ENCODE data around the gene GABRA4. TPM values are rescaled to one million over a fixed set of nuclear protein-coding genes. Genes with fewer than 3 reads are reported as not detected.
A peak's percentile ranks its signal among the peaks of the same experiment; 100 is the strongest.

GABRA4 gene
- total RNA-seq, 4 donors from 2014 or later = 0.02 TPM; not detected in 3

DNA sequence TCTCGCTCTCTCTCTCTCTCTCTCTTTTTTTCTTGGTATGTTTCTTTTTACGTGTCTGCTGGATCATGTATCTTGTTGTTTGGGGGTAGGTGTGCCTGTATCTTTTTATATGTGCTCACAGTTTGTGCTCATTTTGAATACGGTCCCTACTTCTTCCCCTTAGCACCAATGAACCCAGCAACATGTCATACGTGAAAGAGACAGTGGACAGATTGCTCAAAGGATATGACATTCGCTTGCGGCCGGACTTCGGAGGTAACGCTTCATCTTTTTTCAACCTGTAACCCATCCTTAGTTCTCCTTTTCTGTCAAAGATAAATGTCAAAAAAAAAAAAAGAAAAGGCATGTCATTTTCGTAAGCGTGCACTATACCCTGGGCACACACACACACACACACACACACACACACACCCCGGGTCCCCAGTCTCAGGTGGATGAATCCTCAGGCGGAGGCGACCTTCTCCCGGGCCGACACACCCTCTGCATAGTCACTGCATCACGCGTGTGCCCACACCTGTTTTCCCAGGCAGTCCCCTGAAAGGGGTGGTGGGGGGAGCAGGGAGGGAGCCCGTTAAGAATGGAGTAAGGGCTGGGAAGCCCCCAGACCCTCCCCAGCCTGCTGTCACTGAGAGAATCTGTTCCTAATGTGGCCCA is 38.5 kb upstream of the GABRA4 start:
- intact Hi-C loops (cut with DNase I; ENCODE audit: low total_unique reads) = no loop called here
- Histone ChIP-seq H3K27ac (no peak overlapping the region), H3K36me3 (no peaks in the 10 kb centered on the region), H3K9me3 (no peaks in the 10 kb centered on the region), H3K27me3 (peaks cover 14 to 15% (median 14%) of the 10 kb centered on the region in 3 donors), H3K4me3 (peak overlapping the region in 3 of 4 donors; percentile 25 to 29 (median 27)), H3K4me1 (no peaks in the 10 kb centered on the region)
- DNase-seq (no peak), ATAC-seq (no peak)
- TF ChIP-seq, protein P1, sequence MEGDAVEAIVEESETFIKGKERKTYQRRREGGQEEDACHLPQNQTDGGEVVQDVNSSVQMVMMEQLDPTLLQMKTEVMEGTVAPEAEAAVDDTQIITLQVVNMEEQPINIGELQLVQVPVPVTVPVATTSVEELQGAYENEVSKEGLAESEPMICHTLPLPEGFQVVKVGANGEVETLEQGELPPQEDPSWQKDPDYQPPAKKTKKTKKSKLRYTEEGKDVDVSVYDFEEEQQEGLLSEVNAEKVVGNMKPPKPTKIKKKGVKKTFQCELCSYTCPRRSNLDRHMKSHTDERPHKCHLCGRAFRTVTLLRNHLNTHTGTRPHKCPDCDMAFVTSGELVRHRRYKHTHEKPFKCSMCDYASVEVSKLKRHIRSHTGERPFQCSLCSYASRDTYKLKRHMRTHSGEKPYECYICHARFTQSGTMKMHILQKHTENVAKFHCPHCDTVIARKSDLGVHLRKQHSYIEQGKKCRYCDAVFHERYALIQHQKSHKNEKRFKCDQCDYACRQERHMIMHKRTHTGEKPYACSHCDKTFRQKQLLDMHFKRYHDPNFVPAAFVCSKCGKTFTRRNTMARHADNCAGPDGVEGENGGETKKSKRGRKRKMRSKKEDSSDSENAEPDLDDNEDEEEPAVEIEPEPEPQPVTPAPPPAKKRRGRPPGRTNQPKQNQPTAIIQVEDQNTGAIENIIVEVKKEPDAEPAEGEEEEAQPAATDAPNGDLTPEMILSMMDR (IDR thresholded peaks at IDR 0.05 in 4 of 5, conservative IDR thresholded peaks at IDR 0.05 in 1 of 5) = no peak
- in situ Hi-C loops (cut with MboI; ENCODE audit: low sequenced_read_pairs in 4 of 4) = no loop called here

DNA sequence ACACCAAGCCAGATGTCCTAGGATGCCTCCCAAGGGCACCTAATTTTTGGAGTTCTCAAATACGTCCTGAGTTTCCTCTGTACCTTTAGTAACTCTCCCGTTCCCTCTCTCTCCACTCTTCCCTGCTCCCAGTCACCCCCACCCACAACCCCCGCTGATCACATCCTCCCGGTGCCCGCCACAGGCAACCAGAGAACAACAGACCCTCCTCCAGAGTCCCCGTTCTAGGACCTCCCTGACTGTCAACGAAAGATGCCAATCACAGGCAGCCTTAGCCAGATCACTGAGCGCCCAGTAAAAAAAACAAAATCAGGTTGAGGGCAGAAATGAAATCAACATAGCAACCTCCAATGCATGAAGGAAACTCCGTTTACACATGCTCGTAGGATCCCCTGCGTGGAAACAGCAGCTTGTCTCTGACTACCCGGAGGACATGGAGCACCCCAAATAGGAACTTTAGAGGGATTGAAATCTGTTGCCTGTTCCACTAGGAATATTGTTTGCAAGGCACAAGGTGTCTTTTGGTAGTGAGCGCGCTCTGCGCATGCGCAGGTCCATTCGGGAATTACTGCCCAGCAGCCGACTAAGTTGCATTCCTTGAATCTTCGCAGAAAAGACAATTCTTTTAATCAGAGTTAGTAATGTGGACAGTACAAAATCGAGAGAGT is 37.8 kb upstream of the GABRA4 start, which contains the start of gene GABRB1:
GABRB1 (plus strand) TSS at position 557 of the 668 bp plus-strand sequence.
- no peak for TF ChIP-seq POLR2A (IDR thresholded peaks at IDR 0.05)
- TF ChIP-seq, protein P1 (IDR thresholded peaks at IDR 0.05 in 4 of 5, conservative IDR thresholded peaks at IDR 0.05 in 1 of 5) = no peak
- Histone ChIP-seq H3K4me3 (peak within 1 kb of the TSS in 3 of 4 donors; percentile 25 to 29 (median 27)), H3K36me3 (no peaks in the 10 kb centered on the region), H3K27me3 (peaks cover 14 to 15% (median 14%) of the 10 kb centered on the region in 3 donors), H3K27ac (no peak within 1 kb of the TSS), H3K9me3 (no peaks in the 10 kb centered on the region), H3K4me1 (no peaks in the 10 kb centered on the region)
- in situ Hi-C loops (cut with MboI; ENCODE audit: low sequenced_read_pairs in 4 of 4) (no loop called here), intact Hi-C loops (cut with DNase I; ENCODE audit: low total_unique reads) (no loop called here)
- ATAC-seq (no peak), DNase-seq (no peak)

DNA sequence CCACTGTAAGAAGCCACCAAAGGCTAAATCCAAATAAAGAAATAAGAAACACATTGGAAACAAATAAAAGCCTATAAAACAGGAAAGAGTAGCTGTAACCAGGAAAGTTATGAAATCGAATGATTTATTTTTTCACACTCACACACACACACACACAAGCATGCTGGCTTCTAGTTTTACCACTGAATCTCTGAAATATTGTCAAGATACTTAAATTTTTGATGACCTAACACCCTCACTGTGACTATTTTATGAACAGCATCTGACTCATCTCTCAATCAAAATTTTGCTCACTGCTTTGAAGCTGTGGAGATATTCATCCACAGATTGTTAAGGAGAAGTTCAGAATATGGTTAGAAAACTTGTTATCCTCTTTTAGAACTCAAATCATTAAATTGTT is 24.1 kb upstream of the GABRA4 start:
- ATAC-seq (no peak), DNase-seq (no peak)
- in situ Hi-C loops (cut with MboI; ENCODE audit: low sequenced_read_pairs in 4 of 4) = no loop called here
- Histone ChIP-seq H3K9me3 (no peaks in the 10 kb centered on the region), H3K27me3 (no peaks in the 10 kb centered on the region), H3K27ac (no peak overlapping the region), H3K36me3 (no peaks in the 10 kb centered on the region), H3K4me3 (no peak overlapping the region), H3K4me1 (no peaks in the 10 kb centered on the region)
- intact Hi-C loops (cut with DNase I; ENCODE audit: low total_unique reads) = no loop called here
- TF ChIP-seq, protein P1 (IDR thresholded peaks at IDR 0.05 in 4 of 5, conservative IDR thresholded peaks at IDR 0.05 in 1 of 5) = no peak
- TF ChIP-seq POLR2A (IDR thresholded peaks at IDR 0.05) = no peak

DNA sequence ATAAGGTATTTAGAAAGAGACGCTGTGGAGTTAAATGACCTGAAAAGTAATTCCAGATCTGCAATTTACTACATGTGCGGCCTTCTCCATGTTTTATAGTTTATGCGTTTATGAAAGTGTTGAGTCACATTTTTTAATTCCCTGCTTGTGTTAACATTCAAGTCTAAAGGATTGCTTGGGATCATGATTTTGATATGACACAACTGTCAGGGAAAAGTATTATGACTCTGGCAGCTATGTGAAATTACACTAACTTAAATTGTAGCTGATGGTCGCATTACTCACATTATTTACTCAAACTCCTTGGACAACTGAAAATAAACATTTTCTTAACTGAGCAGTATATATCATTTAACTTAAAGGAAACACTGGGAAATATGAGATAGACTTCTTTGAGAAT is 23.7 kb upstream of the GABRA4 start:
- no peak for ATAC-seq

More for the DNA sequence above, 23.7 kb upstream of the GABRA4 start:
- H3K9me3 ChIP-seq = no peaks in the 10 kb centered on the region
- in situ Hi-C loops (cut with MboI; ENCODE audit: low sequenced_read_pairs in 4 of 4) (no loop called here), intact Hi-C loops (cut with DNase I; ENCODE audit: low total_unique reads) (no loop called here)
- no peak overlapping the region for H3K4me3 ChIP-seq
- TF ChIP-seq, protein P1 (IDR thresholded peaks at IDR 0.05 in 4 of 5, conservative IDR thresholded peaks at IDR 0.05 in 1 of 5) = no peak
- TF ChIP-seq POLR2A (IDR thresholded peaks at IDR 0.05) = no peak
- no peaks in the 10 kb centered on the region for H3K36me3 ChIP-seq
- no peak overlapping the region for H3K27ac ChIP-seq
- no peaks in the 10 kb centered on the region for H3K4me1 ChIP-seq
- H3K27me3 ChIP-seq = no peaks in the 10 kb centered on the region
- DNase-seq = no peak

Data from gastrocnemius medialis (tissue), 4 donors.